Measurements from ENCODE around the gene NCSTN.

- TF ChIP-seq CTCF (IDR thresholded peaks at IDR 0.05), result peak in 1 of 3 donors; percentile 90
- no peak for TF ChIP-seq POLR2A (IDR thresholded peaks at IDR 0.05)
Measured at GRCh38 chr1:160376525-160377131, 33.4 kb downstream of the NCSTN start.

All from lower leg skin (tissue), 3 donors.